K562 (cell line): ENCODE results near the gene EID2. TPM values are rescaled to one million over a fixed set of nuclear protein-coding genes. Genes with fewer than 3 reads are reported as not detected.

ENCODE experiments used
- ATF7 ChIP-seq: fragments of 450-650 bp; IDR thresholded peaks from 2 replicates; pipeline ENCODE4 v1.7.1; 2014; ENCODE audit warnings: mild to moderate bottlenecking, moderate library complexity
- CHD2 ChIP-seq: IDR thresholded peaks from 2 replicates; pipeline ENCODE4 v1.6.1; 2011; ENCODE audit warnings: low read depth, low read length
- CTCFL ChIP-seq: IDR thresholded peaks from 2 replicates; pipeline ENCODE4 v1.6.1; 2011; ENCODE audit warnings: borderline replicate concordance, low read depth, mild to moderate bottlenecking, moderate library complexity, low read length; ENCODE audit not compliant: insufficient read depth, poor library complexity, severe bottlenecking
- EP400 ChIP-seq: fragments of 450-650 bp; IDR thresholded peaks from 2 replicates; pipeline ENCODE4 v1.6.1; 2017; ENCODE audit warnings: antibody characterized with exemption, mild to moderate bottlenecking, moderate library complexity
- FOXO4 ChIP-seq: fragments of 450-650 bp; formaldehyde crosslinking; IDR thresholded peaks from 2 replicates; pipeline ENCODE4 v1.4.0; 2020; ENCODE audit warnings: mild to moderate bottlenecking, moderate library complexity
- GTF2A2 ChIP-seq: IDR thresholded peaks from 2 replicates; pipeline ENCODE4 v1.6.1; 2016; ENCODE audit warnings: mild to moderate bottlenecking, missing genetic modification characterization, missing compliant biosample characterization
- HINFP ChIP-seq: fragments of 450-650 bp; conservative IDR thresholded peaks from 2 replicates; pipeline ENCODE4 v1.6.1; 2016; ENCODE audit warnings: missing genetic modification characterization, low read depth, mild to moderate bottlenecking, control low read depth, missing compliant biosample characterization
- NBN ChIP-seq: fragments of 450-650 bp; IDR thresholded peaks from 2 replicates; pipeline ENCODE4 v1.6.1; 2016; ENCODE audit warnings: low read depth, mild to moderate bottlenecking
- PTBP1 ChIP-seq: fragments of 200-400 bp; formaldehyde crosslinking; IDR thresholded peaks from 2 replicates; pipeline ENCODE4 v1.6.1; 2017; ENCODE audit warnings: low read depth, low read length
- TCF7L2 ChIP-seq: fragments of 150-350 bp; IDR thresholded peaks from 2 replicates; pipeline ENCODE4 v1.6.1; 2016; ENCODE audit warnings: low read depth, mild to moderate bottlenecking, low read length, moderate library complexity
- TFE3 ChIP-seq: fragments of 450-650 bp; formaldehyde crosslinking; IDR thresholded peaks from 2 replicates; pipeline ENCODE4 v1.4.0; 2020; ENCODE audit warnings: mild to moderate bottlenecking, mixed read lengths
- TRIM28 ChIP-seq: fragments of 450-650 bp; IDR thresholded peaks from 2 replicates; pipeline ENCODE4 v1.6.1; 2017
- WHSC1 ChIP-seq: IDR thresholded peaks from one replicate; pipeline ENCODE4 v1.6.1; 2012; ENCODE audit warnings: low read length, control low read depth, inconsistent platforms
- ZFP30 ChIP-seq: fragments of 250-450 bp; sonication (Bioruptor Pico); IDR thresholded peaks from 2 replicates; pipeline ENCODE4 v1.8.0; 2022; ENCODE audit warnings: moderate library complexity, mild to moderate bottlenecking, inconsistent platforms, borderline replicate concordance
- ZNF277 ChIP-seq: fragments of 250-450 bp; sonication (Bioruptor Pico); IDR thresholded peaks from 2 replicates; pipeline ENCODE4 v1.8.0; 2022; ENCODE audit warnings: inconsistent platforms, mild to moderate bottlenecking, moderate library complexity, borderline replicate concordance
- ZNF431 ChIP-seq: sonication (generic); formaldehyde crosslinking; IDR thresholded peaks from 2 replicates; pipeline ENCODE4 v1.8.0; 2022; ENCODE audit warnings: mild to moderate bottlenecking, missing genetic modification reagents
- ZNF507 ChIP-seq: conservative IDR thresholded peaks from 2 replicates; pipeline ENCODE4 v1.6.1; 2017; ENCODE audit warnings: missing genetic modification characterization, missing compliant biosample characterization
- ZNF76 ChIP-seq: fragments of 250-450 bp; sonication (Bioruptor Pico); IDR thresholded peaks from 2 replicates; pipeline ENCODE4 v1.4.0; 2020; ENCODE audit warnings: mild to moderate bottlenecking, moderate library complexity, borderline replicate concordance
- ZNF778 ChIP-seq: fragments of 450-650 bp; formaldehyde crosslinking; IDR thresholded peaks from 2 replicates; pipeline ENCODE4 v1.4.0; 2020; ENCODE audit warnings: mild to moderate bottlenecking, moderate library complexity
- polyA plus RNA-seq, 8 experiments: library from polyadenylated mRNA; depleted of rRNA in 4 of 8; stranded (reverse) in 5 of 8; unstranded in 3 of 8; fragments of >200 nt; fragmentation: Nextera tagmentation in 2 of 8; fragmentation: Illumina TruSeq in 1 of 8; extraction: Ambion mirVana in 2 of 8; extraction: Trizol in 1 of 8; gene quantifications; 2 replicates each; pipeline versions ENCODE4 v1.2.1 to v1.2.3, GENCODE V29; 2011 to 2014; ENCODE audit warnings: inconsistent platforms in 1 of 8, missing spikeins in 1 of 8
- total RNA-seq, 7 experiments: library from RNA; depleted of rRNA in 6 of 7; stranded (reverse); fragments of >200 nt in 6 of 7; fragmentation: Illumina TruSeq in 2 of 7; extraction: Trizol in 2 of 7; gene quantifications; 2 replicates each; pipeline versions ENCODE4 v1.2.1 to v1.2.3, GENCODE V29; 2011 to 2021; ENCODE audit warnings: low replicate concordance in 1 of 7

Gene EID2
- total and polyA plus RNA-seq, 9 of the 15 experiments (the other 6 are each of a cell fraction or from before 2014, with no cell fraction given) = 2.5 to 18.5 (median 11.3) TPM

- peak; percentile 93 for TF ChIP-seq HINFP (tag)
- TF ChIP-seq GTF2A2 (tag) = no peak
- TF ChIP-seq CTCFL = peak; percentile 48
- TF ChIP-seq ZFP30 (CRISPR knock-in tag) = no peak
- no peak for TF ChIP-seq ZNF277
- TF ChIP-seq TFE3 (CRISPR knock-in tag) = no peak
- TF ChIP-seq TCF7L2 = no peak
- no peak for TF ChIP-seq WHSC1
- no peak for TF ChIP-seq PTBP1
- no peak for TF ChIP-seq ATF7
- TF ChIP-seq NBN = no peak
- TF ChIP-seq ZNF431 = no peak
- no peak for TF ChIP-seq ZNF778 (CRISPR knock-in tag)
- no peak for TF ChIP-seq TRIM28
- TF ChIP-seq ZNF76 (CRISPR knock-in tag) = no peak
- TF ChIP-seq FOXO4 (CRISPR knock-in tag) = no peak
- TF ChIP-seq ZNF507 (tag) = no peak
- peak; percentile 46; the same call in 1 of the 2 replicates for TF ChIP-seq CHD2
- peak; percentile 33; the same call in 1 of the 2 replicates for TF ChIP-seq EP400
Observed at GRCh38 chr19:39497996-39498797, 41.8 kb downstream of the EID2 start (continued).
